ENCODE data around the gene UNC5A.

UNC5A gene

GRCh38 chr5:176861276-176861675, 50.9 kb downstream of the UNC5A start:
- TF ChIP-seq, protein P1, sequence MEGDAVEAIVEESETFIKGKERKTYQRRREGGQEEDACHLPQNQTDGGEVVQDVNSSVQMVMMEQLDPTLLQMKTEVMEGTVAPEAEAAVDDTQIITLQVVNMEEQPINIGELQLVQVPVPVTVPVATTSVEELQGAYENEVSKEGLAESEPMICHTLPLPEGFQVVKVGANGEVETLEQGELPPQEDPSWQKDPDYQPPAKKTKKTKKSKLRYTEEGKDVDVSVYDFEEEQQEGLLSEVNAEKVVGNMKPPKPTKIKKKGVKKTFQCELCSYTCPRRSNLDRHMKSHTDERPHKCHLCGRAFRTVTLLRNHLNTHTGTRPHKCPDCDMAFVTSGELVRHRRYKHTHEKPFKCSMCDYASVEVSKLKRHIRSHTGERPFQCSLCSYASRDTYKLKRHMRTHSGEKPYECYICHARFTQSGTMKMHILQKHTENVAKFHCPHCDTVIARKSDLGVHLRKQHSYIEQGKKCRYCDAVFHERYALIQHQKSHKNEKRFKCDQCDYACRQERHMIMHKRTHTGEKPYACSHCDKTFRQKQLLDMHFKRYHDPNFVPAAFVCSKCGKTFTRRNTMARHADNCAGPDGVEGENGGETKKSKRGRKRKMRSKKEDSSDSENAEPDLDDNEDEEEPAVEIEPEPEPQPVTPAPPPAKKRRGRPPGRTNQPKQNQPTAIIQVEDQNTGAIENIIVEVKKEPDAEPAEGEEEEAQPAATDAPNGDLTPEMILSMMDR (IDR thresholded peaks at IDR 0.05; ENCODE audit: control insufficient read depth, extremely low read depth, insufficient read depth), result no peak
- H3K4me3 ChIP-seq (ENCODE audit: low read depth, low read length), result no peak overlapping the region
- no peak for DNase-seq (ENCODE audit: low read depth)

DNA sequence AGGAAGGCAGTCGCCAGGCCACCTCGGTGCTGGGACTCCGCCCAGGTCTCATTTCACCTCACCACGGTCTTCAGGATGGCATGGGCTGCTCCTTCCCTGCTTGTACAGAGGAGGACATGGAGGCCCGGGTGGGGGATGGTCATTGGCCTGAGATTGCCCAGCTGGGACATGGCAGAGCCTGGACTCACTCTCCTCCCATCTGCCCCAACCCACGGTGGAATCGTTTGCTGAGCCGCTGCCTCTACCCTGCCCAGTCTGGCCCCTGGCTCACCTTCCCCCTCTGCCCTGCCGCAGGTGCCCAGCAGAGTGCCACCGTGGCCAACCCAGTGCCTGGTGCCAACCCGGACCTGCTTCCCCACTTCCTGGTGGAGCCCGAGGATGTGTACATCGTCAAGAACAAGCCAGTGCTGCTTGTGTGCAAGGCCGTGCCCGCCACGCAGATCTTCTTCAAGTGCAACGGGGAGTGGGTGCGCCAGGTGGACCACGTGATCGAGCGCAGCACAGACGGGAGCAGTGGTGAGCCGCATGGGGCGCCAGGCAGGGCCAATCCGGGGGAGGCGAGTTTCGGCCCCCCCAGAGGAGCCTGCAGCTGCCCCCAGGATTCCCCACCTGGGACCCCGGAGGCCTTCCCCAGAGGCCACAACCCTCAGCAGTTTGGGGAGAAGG, 52.1 kb downstream of the UNC5A start:
- TF ChIP-seq, protein P1 (IDR thresholded peaks at IDR 0.05; ENCODE audit: control insufficient read depth, extremely low read depth, insufficient read depth), result no peak
- DNase-seq (ENCODE audit: low read depth), result no peak
- no peak overlapping the region for H3K4me3 ChIP-seq (ENCODE audit: low read depth, low read length)

- no peak for DNase-seq (ENCODE audit: low read depth)
- no peak overlapping the region for H3K4me3 ChIP-seq (ENCODE audit: low read depth, low read length)
- TF ChIP-seq, protein P1 (IDR thresholded peaks at IDR 0.05; ENCODE audit: control insufficient read depth, extremely low read depth, insufficient read depth), result no peak
These were observed 52.8 kb downstream of the UNC5A start for GRCh38 chr5:176863041-176863764.

- no peak for DNase-seq (ENCODE audit: low read depth)
- TF ChIP-seq, protein P1 (IDR thresholded peaks at IDR 0.05; ENCODE audit: control insufficient read depth, extremely low read depth, insufficient read depth), result no peak
- H3K4me3 ChIP-seq (ENCODE audit: low read depth, low read length), result no peak overlapping the region
These were observed 53.4 kb downstream of the UNC5A start for GRCh38 chr5:176863765-176864098.

GRCh38 chr5:176864755-176865154, 54.4 kb downstream of the UNC5A start:
- no peak for DNase-seq (ENCODE audit: low read depth)
- TF ChIP-seq, protein P1 (IDR thresholded peaks at IDR 0.05; ENCODE audit: control insufficient read depth, extremely low read depth, insufficient read depth), result no peak
- no peak overlapping the region for H3K4me3 ChIP-seq (ENCODE audit: low read depth, low read length)

DNA sequence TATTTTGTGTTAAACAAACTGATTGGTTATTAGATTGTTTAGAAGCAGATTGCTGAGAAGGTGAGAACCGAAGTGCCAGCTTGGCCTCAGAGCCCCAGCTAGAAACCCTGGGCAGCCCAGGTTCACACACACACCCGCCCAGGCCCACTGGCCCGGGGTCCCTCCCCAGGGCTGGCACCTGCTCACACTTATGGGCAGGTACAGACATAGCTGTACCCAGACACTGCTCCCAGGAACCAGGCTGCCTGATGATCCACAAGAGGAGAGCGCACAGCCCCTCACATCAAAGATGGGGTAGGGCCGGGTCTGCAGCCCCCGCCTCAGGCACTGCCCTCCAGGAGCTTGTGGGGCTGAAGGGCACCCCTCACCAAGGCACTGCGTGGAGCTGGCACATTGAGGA, 55.6 kb downstream of the UNC5A start:
- H3K4me3 ChIP-seq (ENCODE audit: low read depth, low read length), result no peak overlapping the region
- TF ChIP-seq, protein P1 (IDR thresholded peaks at IDR 0.05; ENCODE audit: control insufficient read depth, extremely low read depth, insufficient read depth), result no peak
- DNase-seq (ENCODE audit: low read depth), result no peak

All from LNCaP clone FGC (cell line).